ENCODE measurements around the gene KLHDC9. TPM values are rescaled to one million over a fixed set of nuclear protein-coding genes. Genes with fewer than 3 reads are reported as not detected.
A peak's percentile ranks its signal among the peaks of the same experiment; 100 is the strongest.

Gene KLHDC9
- total and polyA plus RNA-seq, 9 of the 15 experiments (the other 6 are each of a cell fraction or from before 2014, with no cell fraction given): not detected

DNA sequence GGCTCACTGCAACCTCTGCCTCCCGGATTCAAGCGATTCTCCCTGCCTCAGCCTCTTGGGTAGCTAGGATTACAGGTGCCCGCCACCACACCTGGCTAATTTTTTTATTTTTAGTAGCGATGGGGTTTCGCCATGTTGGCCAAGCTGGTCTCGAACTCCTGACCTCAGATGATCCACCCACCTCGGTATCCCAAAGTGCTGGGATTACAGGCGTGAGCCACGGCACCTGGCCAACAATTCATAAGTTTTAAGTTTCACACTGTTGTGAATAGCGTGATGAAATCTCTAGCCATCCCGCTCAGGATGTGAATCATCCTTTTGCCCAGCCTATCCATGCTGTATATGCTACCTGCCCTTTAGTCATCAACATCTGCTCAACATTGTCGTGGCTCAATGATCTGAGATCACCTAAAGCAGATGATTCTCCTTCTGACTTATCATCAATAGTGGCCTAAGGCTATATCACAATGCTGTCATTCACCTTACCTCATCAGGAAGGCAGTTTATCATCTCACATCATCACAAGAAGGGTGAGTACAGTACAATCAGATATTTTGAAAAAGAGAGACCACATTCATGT, 17.1 kb downstream of the KLHDC9 start (continued):
- TF ChIP-seq POLR2B (IDR thresholded peaks at IDR 0.05; ENCODE audit: low read depth, partially characterized antibody) (peak; percentile 45), MAFG (tag; conservative IDR thresholded peaks at IDR 0.05) (no peak), SOX6 (IDR thresholded peaks at IDR 0.05) (peak; percentile 86), MTF1 (CRISPR knock-in tag; IDR thresholded peaks at IDR 0.05; ENCODE audit: borderline replicate concordance) (no peak), HDAC6 (IDR thresholded peaks at IDR 0.05; ENCODE audit: low read depth, low read length) (no peak), RNF219 (CRISPR knock-in tag; IDR thresholded peaks at IDR 0.05) (no peak), JUND (IDR thresholded peaks at IDR 0.05; ENCODE audit: borderline replicate concordance, low read depth, low read length) (peak; percentile 88), JUND (tag; IDR thresholded peaks at IDR 0.05; ENCODE audit: borderline replicate concordance, low read depth, low read length) (peak; percentile 53; the same call in 1 of the 3 replicates), BCL6 (CRISPR knock-in tag; IDR thresholded peaks at IDR 0.05) (0 out of 2 replicates have a peak, but pooled peaks have one; percentile 25), FOXK2 (conservative IDR thresholded peaks at IDR 0.05 in 1 of 2, IDR thresholded peaks at IDR 0.05 in 1 of 2; ENCODE audit: low read depth in 2 of 2) (no peak), CBX1 (IDR thresholded peaks at IDR 0.05; ENCODE audit: low read depth) (no peak), HEY1 (CRISPR knock-in tag; IDR thresholded peaks at IDR 0.05; ENCODE audit: borderline replicate concordance) (no peak), SRF (CRISPR knock-in tag; IDR thresholded peaks at IDR 0.05) (0 out of 4 replicates have a peak, but pooled peaks of 1 of the 2 experiments have one; percentile 5), FOSL1 (tag; conservative IDR thresholded peaks at IDR 0.05) (peak; percentile 95)
- TF ChIP-seq, protein P1, sequence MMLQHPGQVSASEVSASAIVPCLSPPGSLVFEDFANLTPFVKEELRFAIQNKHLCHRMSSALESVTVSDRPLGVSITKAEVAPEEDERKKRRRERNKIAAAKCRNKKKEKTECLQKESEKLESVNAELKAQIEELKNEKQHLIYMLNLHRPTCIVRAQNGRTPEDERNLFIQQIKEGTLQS (IDR thresholded peaks at IDR 0.05): peak; percentile 98
- TF ChIP-seq, protein P1 (CRISPR knock-in tag; conservative IDR thresholded peaks at IDR 0.05): no peak
- TF ChIP-seq, protein P2, sequence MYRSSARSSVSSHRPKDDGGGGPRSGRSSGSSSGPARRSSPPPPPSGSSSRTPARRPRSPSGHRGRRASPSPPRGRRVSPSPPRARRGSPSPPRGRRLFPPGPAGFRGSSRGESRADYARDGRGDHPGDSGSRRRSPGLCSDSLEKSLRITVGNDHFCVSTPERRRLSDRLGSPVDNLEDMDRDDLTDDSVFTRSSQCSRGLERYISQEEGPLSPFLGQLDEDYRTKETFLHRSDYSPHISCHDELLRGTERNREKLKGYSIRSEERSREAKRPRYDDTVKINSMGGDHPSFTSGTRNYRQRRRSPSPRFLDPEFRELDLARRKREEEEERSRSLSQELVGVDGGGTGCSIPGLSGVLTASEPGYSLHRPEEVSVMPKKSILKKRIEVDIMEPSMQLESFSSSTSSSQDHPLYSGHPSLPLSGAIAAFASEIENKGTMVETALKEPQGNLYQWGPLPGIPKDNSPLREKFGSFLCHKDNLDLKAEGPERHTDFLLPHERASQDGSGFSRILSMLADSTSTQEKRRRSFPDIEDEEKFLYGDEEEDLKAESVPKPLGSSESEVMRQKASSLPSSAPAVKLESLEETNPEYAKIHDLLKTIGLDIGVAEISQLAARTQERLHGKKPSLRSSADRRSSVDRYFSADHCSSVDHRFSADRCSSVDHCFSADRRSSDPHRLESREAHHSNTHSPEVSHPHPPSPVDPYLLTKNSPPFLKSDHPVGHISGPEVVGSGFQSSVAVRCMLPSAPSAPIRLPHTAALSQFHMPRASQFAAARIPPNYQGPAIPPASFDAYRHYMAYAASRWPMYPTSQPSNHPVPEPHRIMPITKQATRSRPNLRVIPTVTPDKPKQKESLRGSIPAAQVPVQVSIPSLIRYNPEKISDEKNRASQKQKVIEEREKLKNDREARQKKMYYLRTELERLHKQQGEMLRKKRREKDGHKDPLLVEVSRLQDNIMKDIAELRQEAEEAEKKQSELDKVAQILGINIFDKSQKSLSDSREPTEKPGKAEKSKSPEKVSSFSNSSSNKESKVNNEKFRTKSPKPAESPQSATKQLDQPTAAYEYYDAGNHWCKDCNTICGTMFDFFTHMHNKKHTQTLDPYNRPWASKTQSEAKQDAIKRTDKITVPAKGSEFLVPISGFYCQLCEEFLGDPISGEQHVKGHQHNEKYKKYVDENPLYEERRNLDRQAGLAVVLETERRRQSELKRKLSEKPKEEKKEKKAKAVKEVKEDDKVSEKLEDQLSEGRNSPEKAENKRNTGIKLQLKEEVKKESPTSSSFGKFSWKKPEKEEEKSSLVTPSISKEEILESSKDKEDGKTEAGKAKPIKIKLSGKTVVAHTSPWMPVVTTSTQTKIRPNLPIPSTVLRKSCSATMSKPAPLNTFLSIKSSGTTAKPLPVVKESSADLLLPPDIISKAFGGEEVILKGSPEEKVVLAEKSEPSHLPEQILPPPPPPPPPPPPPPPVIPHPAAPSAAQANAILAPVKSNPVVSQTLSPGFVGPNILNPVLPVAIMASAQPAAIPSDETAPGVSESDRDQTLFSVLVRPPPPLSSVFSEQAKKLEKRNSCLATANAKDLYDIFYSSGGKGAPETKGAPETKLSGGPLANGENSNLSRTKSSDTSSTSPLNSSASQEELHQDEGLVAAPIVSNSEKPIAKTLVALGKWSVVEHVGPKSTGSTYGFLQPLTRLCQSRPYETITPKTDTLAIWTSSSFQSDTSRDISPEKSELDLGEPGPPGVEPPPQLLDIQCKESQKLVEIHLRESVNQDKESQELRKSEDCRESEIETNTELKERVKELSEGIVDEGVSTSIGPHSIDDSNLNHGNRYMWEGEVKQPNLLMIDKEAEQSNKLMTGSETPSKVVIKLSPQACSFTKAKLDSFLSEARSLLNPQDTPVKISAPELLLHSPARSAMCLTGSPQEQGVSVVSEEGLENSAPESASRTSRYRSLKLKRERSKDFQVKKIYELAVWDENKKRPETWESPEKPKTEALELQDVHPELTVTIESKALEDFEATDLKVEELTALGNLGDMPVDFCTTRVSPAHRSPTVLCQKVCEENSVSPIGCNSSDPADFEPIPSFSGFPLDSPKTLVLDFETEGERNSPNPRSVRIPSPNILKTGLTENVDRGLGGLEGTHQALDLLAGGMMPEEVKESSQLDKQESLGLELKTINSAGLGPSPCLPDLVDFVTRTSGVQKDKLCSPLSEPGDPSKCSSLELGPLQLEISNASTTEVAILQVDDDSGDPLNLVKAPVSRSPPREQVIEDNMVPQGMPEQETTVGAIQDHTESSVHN (IDR thresholded peaks at IDR 0.05; ENCODE audit: borderline replicate concordance in 1 of 2, low read depth in 1 of 2): peak in 1 of 2 experiments; percentile 83; a peak in 2 of 4 replicates

Data from K562 (cell line).